Measurements from ENCODE around the gene PITX2. TPM values are rescaled to one million over a fixed set of nuclear protein-coding genes. Genes with fewer than 3 reads are reported as not detected.

The PITX2 gene
- total RNA-seq, 1 experiment from 2014 or later: 24.9 TPM

DNA sequence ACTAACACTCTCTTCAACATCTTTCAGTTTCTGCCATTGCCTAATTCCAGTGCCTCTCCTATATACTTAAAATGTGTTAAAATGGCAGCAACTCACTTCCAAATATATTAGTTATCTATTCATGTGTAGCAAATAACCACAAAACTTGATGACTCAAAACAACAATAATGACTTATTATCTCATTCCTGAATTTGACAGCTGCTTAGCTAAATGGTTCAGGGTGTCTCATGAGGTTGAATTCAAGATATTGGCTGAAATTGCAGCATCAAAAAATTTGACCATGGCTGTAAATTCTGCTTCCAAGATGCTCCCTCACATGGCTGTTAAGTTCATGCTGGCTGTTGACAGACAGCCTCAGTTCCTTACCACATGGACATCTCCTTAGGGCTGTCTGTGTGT is 25.3 kb downstream of the PITX2 start:
- no peak overlapping the region for H3K4me3 Mint-ChIP-seq
- no peak overlapping the region for H3K27ac Mint-ChIP-seq
- peaks cover 30% of the 10 kb centered on the region for H3K9me3 Mint-ChIP-seq
- H3K36me3 Mint-ChIP-seq: peaks cover 25% of the 10 kb centered on the region
- no peak for TF ChIP-seq MXD4 (CRISPR knock-in tag; IDR thresholded peaks at IDR 0.05; ENCODE audit: borderline replicate concordance)
- no peak for TF ChIP-seq ZNF232 (CRISPR knock-in tag; IDR thresholded peaks at IDR 0.05)
- no peak for TF ChIP-seq ATF1 (CRISPR knock-in tag; IDR thresholded peaks at IDR 0.05)
- no peak for TF ChIP-seq ZNF317 (CRISPR knock-in tag; IDR thresholded peaks at IDR 0.05; ENCODE audit: borderline replicate concordance, low read depth)
- no peak for TF ChIP-seq ETV6 (CRISPR knock-in tag; IDR thresholded peaks at IDR 0.05)
- TF ChIP-seq FOXK1 (CRISPR knock-in tag; IDR thresholded peaks at IDR 0.05): no peak
- TF ChIP-seq, protein P1, sequence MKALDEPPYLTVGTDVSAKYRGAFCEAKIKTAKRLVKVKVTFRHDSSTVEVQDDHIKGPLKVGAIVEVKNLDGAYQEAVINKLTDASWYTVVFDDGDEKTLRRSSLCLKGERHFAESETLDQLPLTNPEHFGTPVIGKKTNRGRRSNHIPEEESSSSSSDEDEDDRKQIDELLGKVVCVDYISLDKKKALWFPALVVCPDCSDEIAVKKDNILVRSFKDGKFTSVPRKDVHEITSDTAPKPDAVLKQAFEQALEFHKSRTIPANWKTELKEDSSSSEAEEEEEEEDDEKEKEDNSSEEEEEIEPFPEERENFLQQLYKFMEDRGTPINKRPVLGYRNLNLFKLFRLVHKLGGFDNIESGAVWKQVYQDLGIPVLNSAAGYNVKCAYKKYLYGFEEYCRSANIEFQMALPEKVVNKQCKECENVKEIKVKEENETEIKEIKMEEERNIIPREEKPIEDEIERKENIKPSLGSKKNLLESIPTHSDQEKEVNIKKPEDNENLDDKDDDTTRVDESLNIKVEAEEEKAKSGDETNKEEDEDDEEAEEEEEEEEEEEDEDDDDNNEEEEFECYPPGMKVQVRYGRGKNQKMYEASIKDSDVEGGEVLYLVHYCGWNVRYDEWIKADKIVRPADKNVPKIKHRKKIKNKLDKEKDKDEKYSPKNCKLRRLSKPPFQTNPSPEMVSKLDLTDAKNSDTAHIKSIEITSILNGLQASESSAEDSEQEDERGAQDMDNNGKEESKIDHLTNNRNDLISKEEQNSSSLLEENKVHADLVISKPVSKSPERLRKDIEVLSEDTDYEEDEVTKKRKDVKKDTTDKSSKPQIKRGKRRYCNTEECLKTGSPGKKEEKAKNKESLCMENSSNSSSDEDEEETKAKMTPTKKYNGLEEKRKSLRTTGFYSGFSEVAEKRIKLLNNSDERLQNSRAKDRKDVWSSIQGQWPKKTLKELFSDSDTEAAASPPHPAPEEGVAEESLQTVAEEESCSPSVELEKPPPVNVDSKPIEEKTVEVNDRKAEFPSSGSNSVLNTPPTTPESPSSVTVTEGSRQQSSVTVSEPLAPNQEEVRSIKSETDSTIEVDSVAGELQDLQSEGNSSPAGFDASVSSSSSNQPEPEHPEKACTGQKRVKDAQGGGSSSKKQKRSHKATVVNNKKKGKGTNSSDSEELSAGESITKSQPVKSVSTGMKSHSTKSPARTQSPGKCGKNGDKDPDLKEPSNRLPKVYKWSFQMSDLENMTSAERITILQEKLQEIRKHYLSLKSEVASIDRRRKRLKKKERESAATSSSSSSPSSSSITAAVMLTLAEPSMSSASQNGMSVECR (CRISPR knock-in tag; IDR thresholded peaks at IDR 0.05; ENCODE audit: borderline replicate concordance): no peak
- no peak for TF ChIP-seq SP1 (CRISPR knock-in tag; conservative IDR thresholded peaks at IDR 0.05)
- ChIA-PET CTCF (interaction anchor here (2.6 kb wide), 1 partner anchor 11 kb away, joined by 8 read pairs; no protein-coding TSS in a partner anchor), POLR2A (interaction anchor here (0.6 kb wide), 2 partner anchors 8 to 506 kb away, joined by 3 to 8 read pairs; no protein-coding TSS in a partner anchor)
- ATAC-seq (no peak), DNase-seq (ENCODE audit: low spot score) (no peak)
- no peaks in the 10 kb centered on the region for H3K27me3 Mint-ChIP-seq (ENCODE audit: low read depth)
- no peaks in the 10 kb centered on the region for H3K4me1 Mint-ChIP-seq

DNA sequence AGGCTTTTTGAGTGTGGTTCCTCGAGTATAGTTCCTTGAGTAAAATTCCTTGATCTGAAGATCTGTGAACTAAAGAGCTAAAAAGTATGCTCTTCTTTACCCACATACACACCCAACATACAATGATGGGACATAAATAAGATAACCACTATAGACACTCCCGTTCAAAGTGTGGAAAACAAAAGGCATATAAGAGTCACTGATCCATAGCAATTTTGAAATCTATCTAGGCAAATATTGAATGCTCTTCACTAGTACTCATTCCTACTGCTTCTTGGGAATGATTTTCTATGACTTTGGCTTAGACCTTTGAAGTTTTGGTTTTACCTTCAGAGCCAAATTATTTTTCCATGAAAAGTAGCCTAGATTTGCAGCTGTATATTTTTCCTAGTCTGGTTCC is 26.4 kb downstream of the PITX2 start:
- H3K27ac Mint-ChIP-seq: no peak overlapping the region
- DNase-seq (ENCODE audit: low spot score) (no peak), ATAC-seq (no peak)
- peaks cover 30% of the 10 kb centered on the region for H3K9me3 Mint-ChIP-seq
- CTCF ChIA-PET: interaction anchor here (2.6 kb wide), 1 partner anchor 10 kb away, joined by 8 read pairs; no protein-coding TSS in a partner anchor
- no peaks in the 10 kb centered on the region for H3K27me3 Mint-ChIP-seq (ENCODE audit: low read depth)
- peaks cover 25% of the 10 kb centered on the region for H3K36me3 Mint-ChIP-seq
- no peaks in the 10 kb centered on the region for H3K4me1 Mint-ChIP-seq
- TF ChIP-seq, protein P1 (CRISPR knock-in tag; IDR thresholded peaks at IDR 0.05; ENCODE audit: borderline replicate concordance): no peak
- TF ChIP-seq ZNF423 (CRISPR knock-in tag; IDR thresholded peaks at IDR 0.05) (no peak), FOXJ3 (CRISPR knock-in tag; IDR thresholded peaks at IDR 0.05; ENCODE audit: borderline replicate concordance) (no peak), ESRRA (CRISPR knock-in tag; IDR thresholded peaks at IDR 0.05; ENCODE audit: borderline replicate concordance) (no peak), ZSCAN18 (CRISPR knock-in tag; IDR thresholded peaks at IDR 0.05) (no peak), JAZF1 (CRISPR knock-in tag; IDR thresholded peaks at IDR 0.05) (no peak), ETV6 (CRISPR knock-in tag; IDR thresholded peaks at IDR 0.05) (no peak), ZNF232 (CRISPR knock-in tag; IDR thresholded peaks at IDR 0.05) (no peak), ATF2 (CRISPR knock-in tag; IDR thresholded peaks at IDR 0.05; ENCODE audit: borderline replicate concordance, low read depth) (no peak), FOXK1 (CRISPR knock-in tag; IDR thresholded peaks at IDR 0.05) (no peak), ZNF121 (CRISPR knock-in tag; IDR thresholded peaks at IDR 0.05) (no peak), ZNF396 (CRISPR knock-in tag; IDR thresholded peaks at IDR 0.05; ENCODE audit: borderline replicate concordance) (no peak), ZNF416 (CRISPR knock-in tag; IDR thresholded peaks at IDR 0.05) (no peak), GTF2I (CRISPR knock-in tag; conservative IDR thresholded peaks at IDR 0.05) (no peak), ATF3 (CRISPR knock-in tag; conservative IDR thresholded peaks at IDR 0.05) (no peak), SP1 (CRISPR knock-in tag; conservative IDR thresholded peaks at IDR 0.05) (no peak), RELA (CRISPR knock-in tag; IDR thresholded peaks at IDR 0.05; ENCODE audit: borderline replicate concordance) (no peak)
- TF ChIP-seq, protein P2, sequence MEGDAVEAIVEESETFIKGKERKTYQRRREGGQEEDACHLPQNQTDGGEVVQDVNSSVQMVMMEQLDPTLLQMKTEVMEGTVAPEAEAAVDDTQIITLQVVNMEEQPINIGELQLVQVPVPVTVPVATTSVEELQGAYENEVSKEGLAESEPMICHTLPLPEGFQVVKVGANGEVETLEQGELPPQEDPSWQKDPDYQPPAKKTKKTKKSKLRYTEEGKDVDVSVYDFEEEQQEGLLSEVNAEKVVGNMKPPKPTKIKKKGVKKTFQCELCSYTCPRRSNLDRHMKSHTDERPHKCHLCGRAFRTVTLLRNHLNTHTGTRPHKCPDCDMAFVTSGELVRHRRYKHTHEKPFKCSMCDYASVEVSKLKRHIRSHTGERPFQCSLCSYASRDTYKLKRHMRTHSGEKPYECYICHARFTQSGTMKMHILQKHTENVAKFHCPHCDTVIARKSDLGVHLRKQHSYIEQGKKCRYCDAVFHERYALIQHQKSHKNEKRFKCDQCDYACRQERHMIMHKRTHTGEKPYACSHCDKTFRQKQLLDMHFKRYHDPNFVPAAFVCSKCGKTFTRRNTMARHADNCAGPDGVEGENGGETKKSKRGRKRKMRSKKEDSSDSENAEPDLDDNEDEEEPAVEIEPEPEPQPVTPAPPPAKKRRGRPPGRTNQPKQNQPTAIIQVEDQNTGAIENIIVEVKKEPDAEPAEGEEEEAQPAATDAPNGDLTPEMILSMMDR (IDR thresholded peaks at IDR 0.05): no peak
- no peak overlapping the region for H3K4me3 Mint-ChIP-seq
- POLR2A ChIA-PET: no interaction called here
